Neural crest cell (in vitro differentiated cells): ENCODE measurements around the gene TSEN15. TPM values are rescaled to one million over a fixed set of nuclear protein-coding genes. Genes with fewer than 3 reads are reported as not detected.
"Not testable (repeated sequence)": the region's sequence is repeated elsewhere in the genome, so short reads cannot be mapped to it uniquely, and the experiment has no call there.

Experiments used
- DNase-seq: peaks from one replicate; pipeline ENCODE4 v3.0.0; 2021; ENCODE audit warnings: low read depth, mixed read lengths, low spot score
- H3K27ac Mint-ChIP-seq: one replicate; pipeline ENCODE4 v1.8.0; 2021; ENCODE audit warnings: mild to moderate bottlenecking, mixed read lengths; ENCODE audit not compliant: unreplicated experiment
- H3K27me3 Mint-ChIP-seq: 2 replicates; pipeline ENCODE4 v1.8.0; 2021; ENCODE audit warnings: low read depth, mild to moderate bottlenecking, mixed read lengths
- H3K36me3 Mint-ChIP-seq: 2 replicates; pipeline ENCODE4 v1.8.0; 2021; ENCODE audit warnings: low read depth, mild to moderate bottlenecking, mixed read lengths
- H3K4me1 Mint-ChIP-seq: 2 replicates; pipeline ENCODE4 v1.8.0; 2021; ENCODE audit warnings: mixed read lengths
- H3K4me3 Mint-ChIP-seq: one replicate; pipeline ENCODE4 v1.8.0; 2021; ENCODE audit warnings: mild to moderate bottlenecking, mixed read lengths
- H3K9me3 Mint-ChIP-seq: 2 replicates; pipeline ENCODE4 v1.8.0; 2021; ENCODE audit warnings: mixed read lengths
- CTCF ChIP-seq: fragments of 200-600 bp; sonication (generic); conservative IDR thresholded peaks from 2 replicates; pipeline ENCODE4 v1.5.0; 2021; ENCODE audit warnings: antibody characterized with exemption, mild to moderate bottlenecking
- total RNA-seq: library from RNA; stranded (reverse); gene quantifications from 2 replicates; pipeline ENCODE4 v1.2.1, GENCODE V29; 2021

Gene TSEN15
- total RNA-seq, 1 donor from 2014 or later: 50.5 TPM

GRCh38 chr1:184035719-184036516 lies 15.6 kb upstream of the TSEN15 start:
- DNase-seq: no peak
- H3K4me3 Mint-ChIP-seq: peak overlapping the region; percentile 90
- TF ChIP-seq CTCF: no peak
- H3K27me3 Mint-ChIP-seq: peaks cover 8% of the 10 kb centered on the region
- H3K4me1 Mint-ChIP-seq: peaks cover 47% of the 10 kb centered on the region
- H3K9me3 Mint-ChIP-seq: no peaks in the 10 kb centered on the region
- no peaks in the 10 kb centered on the region for H3K36me3 Mint-ChIP-seq
- no peak overlapping the region for H3K27ac Mint-ChIP-seq

- Mint-ChIP-seq H3K9me3 (no peaks in the 10 kb centered on the region), H3K4me3 (peak overlapping the region; percentile 90), H3K27ac (no peak overlapping the region), H3K36me3 (no peaks in the 10 kb centered on the region), H3K4me1 (peaks cover 41% of the 10 kb centered on the region), H3K27me3 (peaks cover 8% of the 10 kb centered on the region)
- peak; percentile 43 for DNase-seq
- TF ChIP-seq CTCF: no peak
Observed at GRCh38 chr1:184036517-184036949, 15.0 kb upstream of the TSEN15 start.

GRCh38 chr1:184037849-184038591 lies 13.5 kb upstream of the TSEN15 start:
- H3K27ac Mint-ChIP-seq: no peak overlapping the region
- no peaks in the 10 kb centered on the region for H3K9me3 Mint-ChIP-seq
- DNase-seq: no peak
- peak overlapping the region; percentile 83 for H3K4me3 Mint-ChIP-seq
- H3K36me3 Mint-ChIP-seq: no peaks in the 10 kb centered on the region
- H3K4me1 Mint-ChIP-seq: peaks cover 34% of the 10 kb centered on the region
- no peak for TF ChIP-seq CTCF
- H3K27me3 Mint-ChIP-seq: peaks cover 8% of the 10 kb centered on the region

GRCh38 chr1:184039126-184039525 lies 12.4 kb upstream of the TSEN15 start:
- no peak for TF ChIP-seq CTCF
- H3K27ac Mint-ChIP-seq: no peak overlapping the region
- peak overlapping the region; percentile 83 for H3K4me3 Mint-ChIP-seq
- no peak for DNase-seq
- H3K9me3 Mint-ChIP-seq: no peaks in the 10 kb centered on the region
- H3K4me1 Mint-ChIP-seq: peaks cover 23% of the 10 kb centered on the region
- peaks cover 8% of the 10 kb centered on the region for H3K27me3 Mint-ChIP-seq
- no peaks in the 10 kb centered on the region for H3K36me3 Mint-ChIP-seq

GRCh38 chr1:184041731-184042130 lies 9.8 kb upstream of the TSEN15 start:
- Mint-ChIP-seq H3K4me1 (peaks cover 10% of the 10 kb centered on the region), H3K27ac (no peak overlapping the region), H3K9me3 (no peaks in the 10 kb centered on the region), H3K36me3 (no peaks in the 10 kb centered on the region), H3K4me3 (no peak overlapping the region), H3K27me3 (peaks cover 2% of the 10 kb centered on the region)
- DNase-seq: no peak
- no peak for TF ChIP-seq CTCF

- H3K27me3 Mint-ChIP-seq, H3K9me3 Mint-ChIP-seq, H3K4me1 Mint-ChIP-seq, DNase-seq, H3K27ac Mint-ChIP-seq, H3K4me3 Mint-ChIP-seq, H3K36me3 Mint-ChIP-seq: not testable (repeated sequence)
Observed at GRCh38 chr1:184043315-184043714, 8.2 kb upstream of the TSEN15 start.
